ENCODE measurements around the gene CROCC2. TPM values are rescaled to one million over a fixed set of nuclear protein-coding genes. Genes with fewer than 3 reads are reported as not detected.

Gene CROCC2
- total RNA-seq, 1 experiment from 2014 or later = not detected

- Histone ChIP-seq H3K9ac (ENCODE audit: low read length) (no peak overlapping the region), H3K4me2 (ENCODE audit: low read length) (peak overlapping the region; percentile 75), H4K20me1 (ENCODE audit: insufficient read depth) (no peaks in the 10 kb centered on the region), H3K79me2 (ENCODE audit: insufficient read depth, low read length) (no peaks in the 10 kb centered on the region), H3K36me3 (ENCODE audit: control insufficient read depth in 1 of 2, insufficient read depth in 2 of 2, low read length in 2 of 2) (no peaks in the 10 kb centered on the region), H3K27ac (ENCODE audit: low read depth, low read length) (no peak overlapping the region), H2AFZ (ENCODE audit: low read depth, low read length, poor library complexity, severe bottlenecking) (no peak overlapping the region), H3K9me3 (ENCODE audit: control insufficient read depth in 1 of 2, insufficient read depth in 1 of 2, low read depth in 1 of 2, low read length in 2 of 2) (no peaks in the 10 kb centered on the region), H3K27me3 (ENCODE audit: insufficient read depth, low read length) (peaks cover 13% of the 10 kb centered on the region; the same call in 1 of the 2 replicates), H3K4me3 (replicated peaks in 1 of 2; ENCODE audit: low read depth in 1 of 2, low read length in 2 of 2) (no peak overlapping the region; a peak in 1 of 4 replicates), H3K4me1 (ENCODE audit: control insufficient read depth in 1 of 2, insufficient read depth in 2 of 2, low read length in 2 of 2) (peaks cover 34 to 61% of the 10 kb centered on the region in 2 experiments), H3K9me2 (ENCODE audit: insufficient read depth) (no peaks in the 10 kb centered on the region)
- BruUV-seq (replicated peaks) = no TSS peak
- ChIA-PET CTCF (interaction anchor here (1.3 kb wide), 1 partner anchor 19 kb away, joined by 4 read pairs; no protein-coding TSS in a partner anchor), RAD21 (ENCODE audit: low non-redundant PET in 1 of 2, low total read pairs in 2 of 2, uncharacterized antibody in 2 of 2, unreplicated experiment in 2 of 2) (no interaction called here), POLR2A (no interaction called here)
- intact Hi-C loops (cut with micrococcal nuclease) = no loop called here
- ATAC-seq (no peak), DNase-seq (ENCODE audit: low read depth, low spot score) (no peak)
- TF ChIP-seq JUND (IDR thresholded peaks at IDR 0.05) = no peak
- no peak for TF ChIP-seq SRF (IDR thresholded peaks at IDR 0.05; ENCODE audit: low read depth)
- TF ChIP-seq RAD21 (IDR thresholded peaks at IDR 0.05; ENCODE audit: low read depth) = no peak
- no peak for TF ChIP-seq TCF7L2 (IDR thresholded peaks at IDR 0.05; ENCODE audit: borderline replicate concordance, extremely low read depth, insufficient read depth, insufficient read length)
- TF ChIP-seq EZH2 (IDR thresholded peaks at IDR 0.05) = no peak
- no peak for TF ChIP-seq EGR1 (IDR thresholded peaks at IDR 0.05; ENCODE audit: low read depth)
- TF ChIP-seq FOSL1 (IDR thresholded peaks at IDR 0.05; ENCODE audit: low read depth) = no peak
- TF ChIP-seq POLR2A (IDR thresholded peaks at IDR 0.05; ENCODE audit: borderline replicate concordance, extremely low read depth, insufficient read depth, insufficient read length) = no peak
- no peak for TF ChIP-seq POLR2AphosphoS5 (IDR thresholded peaks at IDR 0.05; ENCODE audit: low read depth, low read length)
- no peak for TF ChIP-seq CEBPB (IDR thresholded peaks at IDR 0.05; ENCODE audit: low read depth)
- no peak for TF ChIP-seq SP1 (IDR thresholded peaks at IDR 0.05; ENCODE audit: low read depth)
- no peak for TF ChIP-seq ELF1 (IDR thresholded peaks at IDR 0.05; ENCODE audit: borderline replicate concordance, low read depth)
- TF ChIP-seq ATF3 (IDR thresholded peaks at IDR 0.05) = no peak
- no peak for TF ChIP-seq ZFX (IDR thresholded peaks at IDR 0.05)
Measured at GRCh38 chr2:240894836-240895558, 11.1 kb upstream of the CROCC2 start.
